ENCODE measurements around the gene NANOS3. TPM values are rescaled to one million over a fixed set of nuclear protein-coding genes. Genes with fewer than 3 reads are reported as not detected.
A peak's percentile ranks its signal among the peaks of the same experiment; 100 is the strongest.

NANOS3 gene
- total and polyA plus RNA-seq, 9 of the 15 experiments (the other 6 are each of a cell fraction or from before 2014, with no cell fraction given) = not detected

DNA sequence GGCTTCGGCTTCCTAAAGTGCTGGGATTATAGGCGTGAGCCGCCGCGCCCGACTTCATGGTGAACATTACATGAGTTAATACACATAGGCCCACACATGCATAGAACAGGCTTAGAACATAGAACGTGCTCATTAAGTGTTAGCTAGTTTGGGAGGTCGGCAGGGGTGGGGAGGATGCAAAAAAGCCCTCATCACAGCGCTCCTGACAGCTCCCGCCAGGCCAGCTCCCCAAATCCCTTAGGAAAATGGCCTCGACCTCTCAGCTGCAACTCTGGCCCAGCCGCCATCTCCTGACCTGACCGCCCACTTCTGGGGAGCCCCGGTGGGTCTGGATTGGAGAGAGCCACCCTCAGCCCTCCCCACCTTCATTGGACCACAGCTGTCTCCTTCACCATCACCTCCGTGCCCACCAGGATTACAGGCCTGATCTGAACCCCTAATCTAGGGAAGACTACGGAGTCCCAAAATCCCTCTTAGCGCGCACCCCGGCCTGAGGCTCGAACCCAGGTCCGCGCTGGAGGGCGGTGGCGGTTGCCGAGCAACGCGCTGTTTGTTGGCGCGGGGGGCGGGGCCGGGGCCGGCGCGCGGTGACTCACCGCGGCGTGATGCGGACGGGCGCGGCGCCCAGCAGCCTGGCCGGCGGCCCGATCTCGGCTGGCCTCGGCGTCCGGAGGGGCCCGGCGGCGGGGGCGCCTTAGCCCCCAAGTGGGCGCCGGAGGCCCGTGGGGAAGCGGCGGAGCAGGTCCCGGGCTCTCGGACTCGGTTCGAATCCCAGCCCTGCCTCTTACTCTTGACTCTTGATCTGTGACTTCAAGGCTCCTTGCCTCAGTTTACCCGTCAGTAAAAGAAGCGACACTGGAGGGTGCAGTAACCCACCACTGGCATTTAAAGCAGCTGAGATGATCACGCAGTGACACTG, 26.7 kb upstream of the NANOS3 start (continued):
- TF ChIP-seq, protein P1, sequence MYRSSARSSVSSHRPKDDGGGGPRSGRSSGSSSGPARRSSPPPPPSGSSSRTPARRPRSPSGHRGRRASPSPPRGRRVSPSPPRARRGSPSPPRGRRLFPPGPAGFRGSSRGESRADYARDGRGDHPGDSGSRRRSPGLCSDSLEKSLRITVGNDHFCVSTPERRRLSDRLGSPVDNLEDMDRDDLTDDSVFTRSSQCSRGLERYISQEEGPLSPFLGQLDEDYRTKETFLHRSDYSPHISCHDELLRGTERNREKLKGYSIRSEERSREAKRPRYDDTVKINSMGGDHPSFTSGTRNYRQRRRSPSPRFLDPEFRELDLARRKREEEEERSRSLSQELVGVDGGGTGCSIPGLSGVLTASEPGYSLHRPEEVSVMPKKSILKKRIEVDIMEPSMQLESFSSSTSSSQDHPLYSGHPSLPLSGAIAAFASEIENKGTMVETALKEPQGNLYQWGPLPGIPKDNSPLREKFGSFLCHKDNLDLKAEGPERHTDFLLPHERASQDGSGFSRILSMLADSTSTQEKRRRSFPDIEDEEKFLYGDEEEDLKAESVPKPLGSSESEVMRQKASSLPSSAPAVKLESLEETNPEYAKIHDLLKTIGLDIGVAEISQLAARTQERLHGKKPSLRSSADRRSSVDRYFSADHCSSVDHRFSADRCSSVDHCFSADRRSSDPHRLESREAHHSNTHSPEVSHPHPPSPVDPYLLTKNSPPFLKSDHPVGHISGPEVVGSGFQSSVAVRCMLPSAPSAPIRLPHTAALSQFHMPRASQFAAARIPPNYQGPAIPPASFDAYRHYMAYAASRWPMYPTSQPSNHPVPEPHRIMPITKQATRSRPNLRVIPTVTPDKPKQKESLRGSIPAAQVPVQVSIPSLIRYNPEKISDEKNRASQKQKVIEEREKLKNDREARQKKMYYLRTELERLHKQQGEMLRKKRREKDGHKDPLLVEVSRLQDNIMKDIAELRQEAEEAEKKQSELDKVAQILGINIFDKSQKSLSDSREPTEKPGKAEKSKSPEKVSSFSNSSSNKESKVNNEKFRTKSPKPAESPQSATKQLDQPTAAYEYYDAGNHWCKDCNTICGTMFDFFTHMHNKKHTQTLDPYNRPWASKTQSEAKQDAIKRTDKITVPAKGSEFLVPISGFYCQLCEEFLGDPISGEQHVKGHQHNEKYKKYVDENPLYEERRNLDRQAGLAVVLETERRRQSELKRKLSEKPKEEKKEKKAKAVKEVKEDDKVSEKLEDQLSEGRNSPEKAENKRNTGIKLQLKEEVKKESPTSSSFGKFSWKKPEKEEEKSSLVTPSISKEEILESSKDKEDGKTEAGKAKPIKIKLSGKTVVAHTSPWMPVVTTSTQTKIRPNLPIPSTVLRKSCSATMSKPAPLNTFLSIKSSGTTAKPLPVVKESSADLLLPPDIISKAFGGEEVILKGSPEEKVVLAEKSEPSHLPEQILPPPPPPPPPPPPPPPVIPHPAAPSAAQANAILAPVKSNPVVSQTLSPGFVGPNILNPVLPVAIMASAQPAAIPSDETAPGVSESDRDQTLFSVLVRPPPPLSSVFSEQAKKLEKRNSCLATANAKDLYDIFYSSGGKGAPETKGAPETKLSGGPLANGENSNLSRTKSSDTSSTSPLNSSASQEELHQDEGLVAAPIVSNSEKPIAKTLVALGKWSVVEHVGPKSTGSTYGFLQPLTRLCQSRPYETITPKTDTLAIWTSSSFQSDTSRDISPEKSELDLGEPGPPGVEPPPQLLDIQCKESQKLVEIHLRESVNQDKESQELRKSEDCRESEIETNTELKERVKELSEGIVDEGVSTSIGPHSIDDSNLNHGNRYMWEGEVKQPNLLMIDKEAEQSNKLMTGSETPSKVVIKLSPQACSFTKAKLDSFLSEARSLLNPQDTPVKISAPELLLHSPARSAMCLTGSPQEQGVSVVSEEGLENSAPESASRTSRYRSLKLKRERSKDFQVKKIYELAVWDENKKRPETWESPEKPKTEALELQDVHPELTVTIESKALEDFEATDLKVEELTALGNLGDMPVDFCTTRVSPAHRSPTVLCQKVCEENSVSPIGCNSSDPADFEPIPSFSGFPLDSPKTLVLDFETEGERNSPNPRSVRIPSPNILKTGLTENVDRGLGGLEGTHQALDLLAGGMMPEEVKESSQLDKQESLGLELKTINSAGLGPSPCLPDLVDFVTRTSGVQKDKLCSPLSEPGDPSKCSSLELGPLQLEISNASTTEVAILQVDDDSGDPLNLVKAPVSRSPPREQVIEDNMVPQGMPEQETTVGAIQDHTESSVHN (IDR thresholded peaks at IDR 0.05; ENCODE audit: borderline replicate concordance in 1 of 2, low read depth in 1 of 2) = no peak
- TF ChIP-seq ZNF184 (CRISPR knock-in tag; IDR thresholded peaks at IDR 0.05) = no peak
- TF ChIP-seq, protein P2, sequence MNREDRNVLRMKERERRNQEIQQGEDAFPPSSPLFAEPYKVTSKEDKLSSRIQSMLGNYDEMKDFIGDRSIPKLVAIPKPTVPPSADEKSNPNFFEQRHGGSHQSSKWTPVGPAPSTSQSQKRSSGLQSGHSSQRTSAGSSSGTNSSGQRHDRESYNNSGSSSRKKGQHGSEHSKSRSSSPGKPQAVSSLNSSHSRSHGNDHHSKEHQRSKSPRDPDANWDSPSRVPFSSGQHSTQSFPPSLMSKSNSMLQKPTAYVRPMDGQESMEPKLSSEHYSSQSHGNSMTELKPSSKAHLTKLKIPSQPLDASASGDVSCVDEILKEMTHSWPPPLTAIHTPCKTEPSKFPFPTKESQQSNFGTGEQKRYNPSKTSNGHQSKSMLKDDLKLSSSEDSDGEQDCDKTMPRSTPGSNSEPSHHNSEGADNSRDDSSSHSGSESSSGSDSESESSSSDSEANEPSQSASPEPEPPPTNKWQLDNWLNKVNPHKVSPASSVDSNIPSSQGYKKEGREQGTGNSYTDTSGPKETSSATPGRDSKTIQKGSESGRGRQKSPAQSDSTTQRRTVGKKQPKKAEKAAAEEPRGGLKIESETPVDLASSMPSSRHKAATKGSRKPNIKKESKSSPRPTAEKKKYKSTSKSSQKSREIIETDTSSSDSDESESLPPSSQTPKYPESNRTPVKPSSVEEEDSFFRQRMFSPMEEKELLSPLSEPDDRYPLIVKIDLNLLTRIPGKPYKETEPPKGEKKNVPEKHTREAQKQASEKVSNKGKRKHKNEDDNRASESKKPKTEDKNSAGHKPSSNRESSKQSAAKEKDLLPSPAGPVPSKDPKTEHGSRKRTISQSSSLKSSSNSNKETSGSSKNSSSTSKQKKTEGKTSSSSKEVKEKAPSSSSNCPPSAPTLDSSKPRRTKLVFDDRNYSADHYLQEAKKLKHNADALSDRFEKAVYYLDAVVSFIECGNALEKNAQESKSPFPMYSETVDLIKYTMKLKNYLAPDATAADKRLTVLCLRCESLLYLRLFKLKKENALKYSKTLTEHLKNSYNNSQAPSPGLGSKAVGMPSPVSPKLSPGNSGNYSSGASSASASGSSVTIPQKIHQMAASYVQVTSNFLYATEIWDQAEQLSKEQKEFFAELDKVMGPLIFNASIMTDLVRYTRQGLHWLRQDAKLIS (CRISPR knock-in tag; IDR thresholded peaks at IDR 0.05) = no peak
- TF ChIP-seq, protein P3, sequence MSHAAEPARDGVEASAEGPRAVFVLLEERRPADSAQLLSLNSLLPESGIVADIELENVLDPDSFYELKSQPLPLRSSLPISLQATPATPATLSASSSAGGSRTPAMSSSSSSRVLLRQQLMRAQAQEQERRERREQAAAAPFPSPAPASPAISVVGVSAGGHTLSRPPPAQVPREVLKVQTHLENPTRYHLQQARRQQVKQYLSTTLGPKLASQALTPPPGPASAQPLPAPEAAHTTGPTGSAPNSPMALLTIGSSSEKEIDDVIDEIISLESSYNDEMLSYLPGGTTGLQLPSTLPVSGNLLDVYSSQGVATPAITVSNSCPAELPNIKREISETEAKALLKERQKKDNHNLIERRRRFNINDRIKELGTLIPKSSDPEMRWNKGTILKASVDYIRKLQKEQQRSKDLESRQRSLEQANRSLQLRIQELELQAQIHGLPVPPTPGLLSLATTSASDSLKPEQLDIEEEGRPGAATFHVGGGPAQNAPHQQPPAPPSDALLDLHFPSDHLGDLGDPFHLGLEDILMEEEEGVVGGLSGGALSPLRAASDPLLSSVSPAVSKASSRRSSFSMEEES (CRISPR knock-in tag; IDR thresholded peaks at IDR 0.05) = no peak
- no peak for TF ChIP-seq CEBPG (CRISPR knock-in tag; IDR thresholded peaks at IDR 0.05)
- no peak for TF ChIP-seq CEBPG (tag; conservative IDR thresholded peaks at IDR 0.05 in 1 of 2, IDR thresholded peaks at IDR 0.05 in 1 of 2)
- peak; percentile 62 for TF ChIP-seq RBBP5 (IDR thresholded peaks at IDR 0.05; ENCODE audit: borderline replicate concordance, insufficient read depth, low read length, poor library complexity, severe bottlenecking)
- peak; percentile 80 for TF ChIP-seq RBFOX2 (IDR thresholded peaks at IDR 0.05; ENCODE audit: low read depth, low read length)
- peak; percentile 63; the same call in 1 of the 2 replicates for TF ChIP-seq NFRKB (IDR thresholded peaks at IDR 0.05; ENCODE audit: low read depth)
- no peak for TF ChIP-seq MEIS2 (IDR thresholded peaks at IDR 0.05; ENCODE audit: partially characterized antibody)
